Germinal center (tissue), 1 donor: ENCODE results near the gene CEP112.
A peak's percentile ranks its signal among the peaks of the same experiment; 100 is the strongest.

ENCODE experiments used
- DNase-seq: peaks from one replicate; pipeline ENCODE4 v3.0.0; 2012; ENCODE audit warnings: mixed read lengths, low spot score

Gene CEP112

GRCh38 chr17:65988451-65988850 lies 203.5 kb downstream of the CEP112 start:
- no peak for DNase-seq

DNA sequence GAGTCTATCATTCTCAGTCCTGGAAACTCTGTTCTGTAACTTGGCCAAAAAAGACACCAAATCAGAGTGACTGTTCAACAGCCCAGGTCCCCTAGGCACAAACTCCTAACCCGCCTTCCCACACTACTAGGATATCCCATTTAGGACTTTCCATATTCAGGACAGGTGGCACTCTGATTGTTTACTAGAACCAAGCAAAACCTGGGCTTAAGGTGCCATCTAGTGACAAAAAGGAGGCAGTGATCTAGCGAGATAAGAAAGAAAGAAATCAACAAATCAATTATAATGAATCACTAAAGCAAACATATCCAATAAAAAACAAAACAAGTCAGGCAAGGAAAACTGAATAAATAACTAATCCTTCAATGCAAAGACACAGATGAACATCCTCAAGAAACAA lies 203.9 kb downstream of the CEP112 start:
- DNase-seq = no peak

DNA sequence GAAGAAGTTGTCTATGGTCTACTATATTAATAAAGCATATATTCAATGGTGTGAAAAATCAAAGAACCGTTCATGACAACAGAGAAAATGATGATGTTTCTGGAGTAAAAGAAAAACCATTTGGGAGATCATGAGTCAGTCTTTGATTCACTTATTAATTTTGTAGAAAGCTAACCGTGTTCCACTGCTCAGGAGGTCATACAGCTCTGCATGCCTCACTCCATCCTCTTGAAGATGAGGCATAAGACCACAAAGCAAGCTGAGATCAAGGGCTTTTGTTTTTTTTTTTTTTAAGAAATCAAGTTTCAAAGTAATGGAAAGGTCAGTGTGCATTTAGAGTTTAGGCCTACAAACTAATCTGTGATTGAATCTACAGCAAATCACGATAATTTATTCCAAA lies 206.4 kb downstream of the CEP112 start:
- no peak for DNase-seq

GRCh38 chr17:65984299-65984698 lies 207.6 kb downstream of the CEP112 start:
- DNase-seq = no peak

DNA sequence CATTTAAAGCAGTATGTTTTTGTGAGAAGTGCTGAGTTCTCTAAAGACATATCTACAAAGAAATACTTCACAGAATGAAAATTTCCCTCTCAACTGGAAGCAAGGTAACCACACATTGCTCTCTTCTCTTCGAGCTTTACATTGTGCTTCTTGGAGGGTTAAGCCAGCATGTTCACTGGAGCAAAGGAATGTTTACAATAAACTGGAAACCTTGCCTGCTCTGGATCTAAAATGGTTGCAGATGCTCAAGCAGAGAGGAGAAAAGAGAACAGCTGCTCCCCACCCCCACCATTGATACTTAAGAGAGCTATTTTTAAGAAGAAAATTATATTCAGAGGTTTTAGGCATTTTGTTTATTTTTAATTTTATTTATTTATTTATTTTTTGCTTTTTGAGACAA lies 213.1 kb downstream of the CEP112 start:
- DNase-seq = no peak

DNA sequence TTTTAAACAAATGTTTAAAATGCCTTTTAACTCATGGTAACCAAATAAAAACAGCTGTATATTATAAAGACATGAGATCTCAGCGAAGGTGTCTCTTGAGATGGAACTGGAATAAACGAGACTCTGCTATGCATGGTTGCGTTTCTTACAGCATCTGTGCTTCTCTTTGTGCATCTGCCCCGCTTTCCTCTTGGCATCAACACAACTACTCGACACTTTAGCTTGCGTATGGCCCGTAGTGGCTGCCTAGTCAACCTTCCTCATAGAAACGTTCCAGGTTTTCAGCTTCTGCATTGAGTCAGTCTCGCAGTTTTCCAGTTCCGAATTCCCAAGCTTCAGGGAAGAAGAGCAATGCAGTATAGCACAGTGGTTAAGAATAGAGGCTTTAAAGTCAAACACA lies 214.9 kb downstream of the CEP112 start:
- no peak for DNase-seq

DNA sequence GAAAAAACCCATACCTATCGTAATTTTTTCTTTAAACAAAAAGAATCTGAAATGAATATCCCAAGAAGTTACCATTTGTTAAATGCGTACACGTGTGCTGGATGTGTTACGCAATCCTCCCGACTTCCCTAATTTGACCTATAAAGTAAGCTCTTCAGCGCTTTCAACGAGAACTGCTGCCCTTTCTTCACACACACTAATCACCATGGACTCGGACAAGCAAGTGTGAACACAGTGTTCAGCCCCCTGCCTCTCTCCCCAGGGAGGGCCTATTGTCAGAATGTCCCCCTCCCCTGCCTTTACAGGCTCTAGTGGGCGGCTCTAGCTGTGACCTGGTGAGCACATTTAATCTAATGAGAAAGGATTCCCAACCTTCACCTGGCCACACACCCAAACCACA lies 216.1 kb downstream of the CEP112 start:
- DNase-seq = no peak

DNA sequence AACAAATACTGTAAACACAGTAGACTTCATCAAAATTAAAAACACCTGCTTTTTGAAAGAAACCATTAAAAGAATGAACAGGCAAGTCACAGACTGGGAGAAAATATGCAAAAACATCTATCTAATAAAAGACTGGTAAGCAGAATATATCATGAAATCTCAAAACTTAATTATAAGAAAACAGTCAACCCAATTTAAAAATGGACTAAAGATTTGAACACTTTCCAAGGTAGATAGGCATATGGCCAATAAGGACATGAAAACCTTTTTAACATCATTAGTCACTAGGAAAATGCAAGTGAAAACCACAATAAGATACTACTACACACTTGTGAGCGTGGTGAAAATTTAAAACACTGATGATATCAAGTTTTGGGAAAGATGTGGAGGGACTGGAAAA lies 218.7 kb downstream of the CEP112 start:
- no peak for DNase-seq

- no peak for DNase-seq
Measured at GRCh38 chr17:65967372-65967771, 224.6 kb downstream of the CEP112 start.

DNA sequence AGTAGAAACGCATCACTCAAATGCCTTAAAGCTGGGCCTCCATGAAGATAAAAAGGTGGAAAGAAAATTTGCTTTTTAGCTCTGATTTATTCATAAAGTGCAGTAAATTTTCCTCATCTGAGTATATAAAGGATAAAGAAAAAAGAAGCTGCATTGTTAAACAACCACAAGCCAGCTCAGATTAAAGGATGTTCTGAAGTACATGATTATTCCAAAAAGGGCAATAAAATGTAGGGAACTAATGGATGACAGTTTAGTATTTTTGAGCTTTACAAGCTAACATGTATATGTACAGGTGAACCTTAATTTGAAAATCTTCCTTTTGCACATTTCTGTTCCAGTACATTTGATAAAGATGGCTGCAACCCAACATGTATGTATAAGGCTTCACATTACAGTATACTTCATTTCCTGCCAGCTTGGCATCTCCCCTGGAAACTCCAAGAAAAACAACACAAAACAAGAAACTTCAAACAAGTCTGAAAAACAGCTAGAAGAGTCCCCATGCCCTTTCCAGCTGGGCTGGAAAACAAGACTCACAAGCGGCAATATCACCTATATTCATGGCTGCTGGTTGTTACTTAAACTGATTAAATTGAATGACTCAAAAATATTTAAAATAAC lies 225.7 kb downstream of the CEP112 start:
- no peak for DNase-seq

- DNase-seq = no peak
Measured at GRCh38 chr17:65963179-65963578, 228.8 kb downstream of the CEP112 start.

DNA sequence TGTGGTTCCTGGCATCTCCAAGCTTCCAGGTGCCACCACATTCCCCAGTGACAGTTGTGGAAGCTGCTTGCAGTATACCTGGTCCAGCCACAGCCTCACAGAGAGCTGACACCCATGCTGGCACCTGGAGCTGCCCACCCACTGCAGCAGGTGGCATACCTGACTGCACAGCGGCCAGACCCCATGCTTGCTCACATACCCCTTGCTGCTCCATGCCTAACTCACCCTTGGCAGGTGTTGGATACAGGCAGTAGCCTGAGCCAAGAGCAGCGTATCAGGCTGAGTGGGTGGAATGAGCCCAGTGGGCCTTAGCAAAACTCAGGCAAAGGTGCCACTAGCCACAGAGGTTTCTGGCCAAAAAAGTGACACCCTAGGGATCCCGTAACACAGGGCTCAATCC lies 232.3 kb downstream of the CEP112 start:
- DNase-seq = no peak

DNA sequence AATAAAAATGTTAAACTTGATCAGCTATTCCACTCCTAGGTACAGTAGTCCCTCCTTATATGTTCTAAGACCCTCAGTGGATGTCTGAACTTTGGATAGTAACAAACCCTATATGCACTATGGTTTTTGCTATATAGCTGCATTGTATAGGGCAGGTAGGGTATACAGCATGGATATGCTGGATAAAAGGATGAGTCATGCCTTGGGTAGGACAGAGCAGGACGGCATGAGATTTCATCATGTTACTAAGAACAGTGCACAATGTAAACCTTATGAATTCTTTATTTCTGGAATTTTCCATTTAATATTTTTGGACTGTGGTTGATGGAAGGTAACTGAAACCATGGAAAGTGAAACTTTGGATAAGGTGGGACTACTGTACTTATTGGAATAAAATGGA lies 235.1 kb downstream of the CEP112 start:
- DNase-seq = no peak

DNA sequence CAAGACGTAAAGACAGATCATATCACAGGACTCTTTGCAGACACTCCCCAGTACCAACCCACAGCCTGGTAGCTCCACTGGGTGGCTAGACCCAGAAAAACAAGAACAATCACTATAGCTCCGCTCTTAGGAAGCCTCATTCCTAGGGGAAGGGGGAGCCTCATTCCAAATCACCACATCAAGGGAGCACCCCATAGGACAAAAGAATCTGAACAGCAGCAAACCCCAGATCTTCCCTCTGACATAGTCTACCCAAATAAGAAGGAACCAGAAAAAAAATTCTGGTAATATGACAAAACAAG lies 237.8 kb downstream of the CEP112 start:
- no peak for DNase-seq

DNA sequence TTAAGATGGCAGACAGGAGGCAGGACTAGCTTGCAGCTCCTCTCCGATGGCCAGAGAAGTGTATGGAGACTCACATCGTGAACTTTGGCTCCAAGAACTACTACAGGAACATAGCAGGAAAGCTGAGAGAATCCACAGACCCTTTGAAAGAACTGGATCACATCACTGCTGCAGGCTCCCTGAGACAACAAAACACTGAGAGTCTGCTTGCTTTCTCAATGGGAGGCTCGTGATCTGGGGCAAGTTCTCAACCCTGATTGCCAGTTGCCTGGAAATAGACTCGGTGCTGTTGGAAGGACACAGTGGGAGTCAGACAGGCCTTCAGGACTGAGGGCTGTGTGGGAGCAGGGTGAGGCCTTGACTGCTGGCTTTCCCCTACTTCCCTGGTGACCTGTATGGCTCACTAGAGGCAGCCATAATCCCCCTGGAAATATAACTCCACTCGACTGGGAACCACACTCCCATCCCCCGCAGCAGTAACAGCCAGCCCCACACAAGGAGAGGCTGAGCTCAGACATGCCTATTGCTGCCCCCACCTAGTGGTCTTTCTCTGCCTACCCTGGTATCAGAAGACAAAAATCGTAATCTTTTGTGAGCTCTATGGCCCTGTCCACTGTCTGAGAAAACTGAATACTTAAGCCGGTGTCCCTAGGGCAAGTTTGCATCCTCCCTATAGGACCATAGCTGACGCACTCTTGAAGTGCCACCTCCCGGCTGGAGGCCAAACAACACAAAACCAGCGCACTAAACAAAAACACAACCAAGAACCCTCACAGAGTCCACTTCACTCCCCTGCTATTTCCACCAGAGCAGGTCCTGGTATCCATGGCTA lies 238.4 kb downstream of the CEP112 start:
- no peak for DNase-seq

DNA sequence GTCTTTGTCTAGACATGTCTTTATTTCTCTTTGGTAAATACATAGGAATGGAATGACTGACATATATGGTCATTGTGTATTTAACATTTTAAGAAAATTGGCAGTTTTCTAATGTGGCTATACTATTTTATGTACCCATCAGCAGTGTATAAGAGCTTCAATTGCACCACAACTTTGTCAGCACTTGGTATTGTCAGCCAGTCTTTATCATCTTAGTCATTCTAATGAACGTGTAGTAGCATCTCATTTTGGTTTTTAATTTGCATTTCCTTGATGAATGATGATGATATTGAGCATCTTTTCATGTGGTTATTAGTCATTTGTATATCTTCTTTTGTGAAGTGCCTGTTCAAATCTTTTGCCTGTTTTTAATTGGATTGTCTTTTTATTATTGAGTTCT lies 239.3 kb downstream of the CEP112 start:
- DNase-seq = no peak

DNA sequence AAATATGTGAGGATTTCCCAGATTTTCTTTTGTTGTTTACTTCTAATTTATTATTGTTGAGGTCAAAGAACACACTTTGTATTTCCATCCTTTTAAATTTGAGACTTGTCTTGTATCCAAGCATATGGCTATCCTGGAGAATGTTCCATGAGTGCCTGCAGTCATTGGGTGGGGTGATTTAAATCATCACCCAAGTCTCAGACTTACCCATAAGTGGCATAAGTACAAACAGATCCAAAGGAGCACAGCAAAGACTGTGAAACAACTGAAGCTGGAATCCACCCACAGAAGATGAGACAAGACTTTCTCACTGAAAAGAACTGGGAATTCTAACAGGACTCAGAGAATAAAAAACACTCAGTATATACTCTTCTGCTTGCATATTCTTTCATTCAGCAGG lies 239.9 kb downstream of the CEP112 start:
- no peak for DNase-seq

DNA sequence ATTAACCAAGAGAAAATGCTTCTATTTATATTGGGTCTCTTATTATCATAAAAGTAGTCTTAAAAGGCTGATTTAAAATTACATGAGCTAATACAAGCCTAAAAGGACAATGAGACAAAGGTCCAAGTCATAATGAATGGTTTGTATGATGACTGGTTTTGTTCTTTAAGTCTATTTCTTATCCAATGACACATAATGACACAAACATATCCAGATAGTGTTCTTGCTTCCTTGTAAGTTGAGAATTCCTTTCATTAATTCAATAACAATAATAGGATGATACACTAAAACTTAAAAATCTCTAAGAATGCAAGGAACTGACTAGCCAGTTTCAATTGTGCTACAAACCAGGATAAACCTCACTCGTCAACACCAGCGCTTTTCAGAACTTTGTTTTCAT lies 244.1 kb downstream of the CEP112 start:
- no peak for DNase-seq

- DNase-seq = no peak
Measured at GRCh38 chr17:65942592-65942991, 249.3 kb downstream of the CEP112 start.

GRCh38 chr17:65941356-65941899 lies 250.5 kb downstream of the CEP112 start:
- no peak for DNase-seq

DNA sequence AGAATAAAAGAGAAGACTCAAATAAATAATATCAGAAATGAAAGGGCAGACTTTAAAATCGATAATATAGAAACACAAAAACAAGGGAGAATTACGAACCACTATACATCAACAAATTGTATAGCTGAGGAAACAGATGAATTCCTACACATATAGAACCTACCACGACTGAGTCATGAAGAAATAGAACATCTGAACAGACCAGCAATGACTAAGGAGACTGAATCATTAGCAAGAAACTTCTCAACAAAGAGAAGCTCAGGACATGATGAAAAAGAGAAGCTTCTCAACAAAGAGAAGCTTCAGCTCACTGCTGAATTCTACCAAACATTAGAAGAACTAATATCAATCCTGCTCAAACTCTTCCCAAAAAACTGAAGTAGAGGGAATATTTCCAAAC lies 255.9 kb downstream of the CEP112 start:
- DNase-seq = no peak

DNA sequence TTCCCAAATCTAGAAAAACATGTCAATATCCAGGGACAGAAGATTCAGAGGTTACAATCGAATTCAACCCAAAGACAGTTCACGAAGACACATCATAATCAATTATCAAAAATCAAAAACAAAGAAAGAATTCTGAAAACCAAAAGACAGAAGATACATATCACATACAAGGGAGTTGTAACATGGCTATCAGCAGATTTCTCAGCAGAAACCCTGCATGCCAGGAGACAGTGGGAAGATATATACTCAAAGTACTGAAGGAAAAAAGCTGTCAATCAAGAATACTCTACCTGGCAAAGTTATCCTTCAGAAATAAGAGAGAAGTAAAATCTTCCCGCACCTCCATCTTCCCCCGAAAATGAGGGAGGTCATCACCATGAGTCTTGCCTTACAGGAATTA lies 258.6 kb downstream of the CEP112 start:
- DNase-seq = no peak

DNA sequence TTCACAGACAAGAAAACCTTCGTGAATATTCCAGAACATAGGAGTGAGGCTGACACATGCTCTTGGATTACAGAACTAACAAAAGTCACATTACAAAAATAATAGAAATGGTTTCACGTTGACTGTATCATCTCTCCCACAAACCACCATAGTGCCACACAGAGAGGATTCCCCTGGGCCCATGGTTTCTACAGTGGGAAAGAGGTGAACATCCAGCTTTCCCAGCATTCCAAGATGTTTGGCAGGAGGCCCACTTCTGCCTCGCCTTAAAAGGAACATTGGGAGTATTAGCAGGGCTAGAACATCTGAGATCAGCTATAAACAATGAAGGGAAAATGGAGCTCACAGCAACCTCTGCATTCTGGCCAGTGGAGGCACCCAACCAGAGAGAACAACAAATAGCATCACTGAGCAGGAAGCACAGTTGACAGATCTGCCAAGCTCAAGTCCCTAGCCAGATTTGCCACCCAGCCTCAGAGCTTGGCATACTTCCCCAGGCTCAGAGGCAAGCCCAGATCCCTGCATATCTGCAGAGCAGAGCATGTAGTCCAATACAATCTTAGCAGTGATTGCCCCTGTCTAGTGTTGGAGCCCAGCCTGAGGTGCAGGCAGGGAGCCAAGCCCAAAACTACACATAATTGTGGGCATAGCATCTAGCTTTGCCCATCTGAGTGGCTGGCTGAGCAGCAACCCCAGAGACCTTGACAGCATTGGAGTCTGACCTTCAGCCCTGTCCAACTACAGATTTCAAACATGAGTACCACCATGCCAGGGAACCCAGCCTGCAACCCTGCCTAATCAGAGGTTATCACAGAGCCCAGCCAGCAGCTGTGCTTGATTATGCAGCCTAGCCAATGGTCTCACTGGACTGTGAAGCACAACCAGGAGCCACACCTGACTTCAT lies 260.4 kb downstream of the CEP112 start:
- peak; percentile 30 for DNase-seq
